Bladder microvascular endothelial cell (primary cell): ENCODE results near the gene STXBP4. TPM values are rescaled to one million over a fixed set of nuclear protein-coding genes. Genes with fewer than 3 reads are reported as not detected.

Experiments used
- total RNA-seq: library from RNA; depleted of rRNA; stranded (reverse); fragments of >200 nt; gene quantifications from 2 replicates; pipeline ENCODE4 v1.2.3, GENCODE V29; 2014

Gene STXBP4, protein sequence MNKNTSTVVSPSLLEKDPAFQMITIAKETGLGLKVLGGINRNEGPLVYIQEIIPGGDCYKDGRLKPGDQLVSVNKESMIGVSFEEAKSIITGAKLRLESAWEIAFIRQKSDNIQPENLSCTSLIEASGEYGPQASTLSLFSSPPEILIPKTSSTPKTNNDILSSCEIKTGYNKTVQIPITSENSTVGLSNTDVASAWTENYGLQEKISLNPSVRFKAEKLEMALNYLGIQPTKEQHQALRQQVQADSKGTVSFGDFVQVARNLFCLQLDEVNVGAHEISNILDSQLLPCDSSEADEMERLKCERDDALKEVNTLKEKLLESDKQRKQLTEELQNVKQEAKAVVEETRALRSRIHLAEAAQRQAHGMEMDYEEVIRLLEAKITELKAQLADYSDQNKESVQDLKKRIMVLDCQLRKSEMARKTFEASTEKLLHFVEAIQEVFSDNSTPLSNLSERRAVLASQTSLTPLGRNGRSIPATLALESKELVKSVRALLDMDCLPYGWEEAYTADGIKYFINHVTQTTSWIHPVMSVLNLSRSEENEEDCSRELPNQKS
- 1.9 and 5.3 TPM in 2 replicates for total RNA-seq

GRCh38 chr17:54968262-54968987 is at the start of gene STXBP4, which contains the start of gene COX11:
STXBP4 (plus strand) TSS chr17:54968765; CDS start chr17:54986220, 17,455 bp downstream.
COX11 (minus strand) TSS chr17:54968654; CDS start chr17:54968646, 8 bp downstream.

Other genes with a start within 250 kb of the STXBP4 start
- 0.57 and 0.97 TPM in 2 replicates for gene TOM1L1, start 67.9 kb upstream of the STXBP4 start, total RNA-seq
- gene COX11, start 111 bp upstream of the STXBP4 start, total RNA-seq, result 67.0 and 83.4 TPM in 2 replicates